ENCODE results near the gene KHDRBS2. TPM values are rescaled to one million over a fixed set of nuclear protein-coding genes. Genes with fewer than 3 reads are reported as not detected.

KHDRBS2 gene
- total RNA-seq, 1 experiment from 2014 or later = not detected

- H3K36me3 ChIP-seq = no peaks in the 10 kb centered on the region
- H3K27ac ChIP-seq = no peak overlapping the region
- H3K9me3 ChIP-seq (replicated peaks) = no peaks in the 10 kb centered on the region
- H3K4me3 ChIP-seq = no peak overlapping the region
- no peak for DNase-seq (ENCODE audit: low read depth in 1 of 2, low spot score in 2 of 2)
- H3K4me1 ChIP-seq (replicated peaks) = no peaks in the 10 kb centered on the region
- H3K27me3 ChIP-seq (replicated peaks) = no peaks in the 10 kb centered on the region
These were observed 13.9 kb downstream of the KHDRBS2 start for GRCh38 chr6:62272114-62272513.

- no peak for DNase-seq (ENCODE audit: low read depth in 1 of 2, low spot score in 2 of 2)
- H3K4me1 ChIP-seq (replicated peaks) = no peaks in the 10 kb centered on the region
- no peak overlapping the region for H3K4me3 ChIP-seq
- H3K9me3 ChIP-seq (replicated peaks) = no peaks in the 10 kb centered on the region
- no peaks in the 10 kb centered on the region for H3K36me3 ChIP-seq
- H3K27me3 ChIP-seq (replicated peaks) = no peaks in the 10 kb centered on the region
- H3K27ac ChIP-seq = no peak overlapping the region
These were observed 20.0 kb downstream of the KHDRBS2 start for GRCh38 chr6:62265906-62266525.

- Histone ChIP-seq H3K27ac (no peak overlapping the region), H3K4me3 (no peak overlapping the region), H3K36me3 (no peaks in the 10 kb centered on the region), H3K4me1 (replicated peaks) (no peaks in the 10 kb centered on the region), H3K27me3 (replicated peaks) (no peaks in the 10 kb centered on the region), H3K9me3 (replicated peaks) (no peaks in the 10 kb centered on the region; the same call in 1 of the 2 replicates)
- no peak for DNase-seq (ENCODE audit: low read depth in 1 of 2, low spot score in 2 of 2)
These were observed 23.7 kb downstream of the KHDRBS2 start for GRCh38 chr6:62262283-62262682.

- no peaks in the 10 kb centered on the region for H3K4me1 ChIP-seq (replicated peaks)
- no peak for DNase-seq (ENCODE audit: low read depth in 1 of 2, low spot score in 2 of 2)
- H3K9me3 ChIP-seq (replicated peaks) = no peaks in the 10 kb centered on the region
- H3K27me3 ChIP-seq (replicated peaks) = no peaks in the 10 kb centered on the region
- no peak overlapping the region for H3K4me3 ChIP-seq
- H3K27ac ChIP-seq = no peak overlapping the region
- H3K36me3 ChIP-seq = no peaks in the 10 kb centered on the region
These were observed 39.9 kb downstream of the KHDRBS2 start for GRCh38 chr6:62246087-62246486.

- no peak overlapping the region for H3K4me3 ChIP-seq
- H3K9me3 ChIP-seq (replicated peaks) = no peaks in the 10 kb centered on the region
- H3K36me3 ChIP-seq = no peaks in the 10 kb centered on the region
- DNase-seq (ENCODE audit: low read depth in 1 of 2, low spot score in 2 of 2) = no peak
- no peaks in the 10 kb centered on the region for H3K4me1 ChIP-seq (replicated peaks)
- no peak overlapping the region for H3K27ac ChIP-seq
- no peaks in the 10 kb centered on the region for H3K27me3 ChIP-seq (replicated peaks)
These were observed 49.2 kb downstream of the KHDRBS2 start for GRCh38 chr6:62236784-62237183.

GRCh38 chr6:62229231-62229630, 56.8 kb downstream of the KHDRBS2 start:
- no peak overlapping the region for H3K4me3 ChIP-seq
- H3K4me1 ChIP-seq (replicated peaks) = no peaks in the 10 kb centered on the region
- no peaks in the 10 kb centered on the region; the same call in none of the 2 replicates for H3K9me3 ChIP-seq (replicated peaks)

GRCh38 chr6:62217866-62218265, 68.2 kb downstream of the KHDRBS2 start:
- Histone ChIP-seq H3K27me3 (replicated peaks) (no peaks in the 10 kb centered on the region), H3K4me1 (replicated peaks) (no peaks in the 10 kb centered on the region), H3K9me3 (replicated peaks) (no peaks in the 10 kb centered on the region), H3K27ac (no peak overlapping the region), H3K36me3 (no peaks in the 10 kb centered on the region), H3K4me3 (no peak overlapping the region)
- DNase-seq (ENCODE audit: low read depth in 1 of 2, low spot score in 2 of 2) = no peak

More at GRCh38 chr6:62229231-62229630, 56.8 kb downstream of the KHDRBS2 start:
- DNase-seq (ENCODE audit: low read depth in 1 of 2, low spot score in 2 of 2) = no peak
- Histone ChIP-seq H3K27ac (no peak overlapping the region), H3K36me3 (no peaks in the 10 kb centered on the region), H3K27me3 (replicated peaks) (no peaks in the 10 kb centered on the region)

- H3K4me1 ChIP-seq (replicated peaks) = no peaks in the 10 kb centered on the region
- DNase-seq (ENCODE audit: low read depth in 1 of 2, low spot score in 2 of 2) = no peak
- H3K36me3 ChIP-seq = no peaks in the 10 kb centered on the region
- no peaks in the 10 kb centered on the region for H3K9me3 ChIP-seq (replicated peaks)
- no peak overlapping the region for H3K27ac ChIP-seq
- H3K4me3 ChIP-seq = no peak overlapping the region
- H3K27me3 ChIP-seq (replicated peaks) = no peaks in the 10 kb centered on the region
These were observed 83.9 kb downstream of the KHDRBS2 start for GRCh38 chr6:62202078-62202477.

- Histone ChIP-seq H3K36me3 (no peaks in the 10 kb centered on the region), H3K27me3 (replicated peaks) (no peaks in the 10 kb centered on the region), H3K9me3 (replicated peaks) (no peaks in the 10 kb centered on the region), H3K4me1 (replicated peaks) (no peaks in the 10 kb centered on the region), H3K27ac (no peak overlapping the region), H3K4me3 (no peak overlapping the region)
- DNase-seq (ENCODE audit: low read depth in 1 of 2, low spot score in 2 of 2) = no peak
These were observed 93.4 kb downstream of the KHDRBS2 start for GRCh38 chr6:62192593-62192992.

- Histone ChIP-seq H3K4me3 (no peak overlapping the region), H3K9me3 (replicated peaks) (no peaks in the 10 kb centered on the region), H3K36me3 (no peaks in the 10 kb centered on the region), H3K27me3 (replicated peaks) (no peaks in the 10 kb centered on the region), H3K4me1 (replicated peaks) (no peaks in the 10 kb centered on the region), H3K27ac (no peak overlapping the region)
- no peak for DNase-seq (ENCODE audit: low read depth in 1 of 2, low spot score in 2 of 2)
These were observed 110.8 kb downstream of the KHDRBS2 start for GRCh38 chr6:62175195-62175594.

- H3K9me3 ChIP-seq (replicated peaks) = no peaks in the 10 kb centered on the region
- H3K27ac ChIP-seq = no peak overlapping the region
- no peaks in the 10 kb centered on the region for H3K36me3 ChIP-seq
- H3K4me3 ChIP-seq = no peak overlapping the region
- DNase-seq (ENCODE audit: low read depth in 1 of 2, low spot score in 2 of 2) = no peak
- no peaks in the 10 kb centered on the region for H3K4me1 ChIP-seq (replicated peaks)
- no peaks in the 10 kb centered on the region for H3K27me3 ChIP-seq (replicated peaks)
These were observed 111.5 kb downstream of the KHDRBS2 start for GRCh38 chr6:62174548-62174947.

GRCh38 chr6:62167736-62168135, 118.3 kb downstream of the KHDRBS2 start:
- Histone ChIP-seq H3K9me3 (replicated peaks) (no peaks in the 10 kb centered on the region), H3K36me3 (no peaks in the 10 kb centered on the region), H3K4me1 (replicated peaks) (no peaks in the 10 kb centered on the region), H3K27me3 (replicated peaks) (no peaks in the 10 kb centered on the region), H3K27ac (no peak overlapping the region), H3K4me3 (no peak overlapping the region)
- DNase-seq (ENCODE audit: low read depth in 1 of 2, low spot score in 2 of 2) = no peak

- no peak overlapping the region for H3K27ac ChIP-seq
- no peaks in the 10 kb centered on the region for H3K36me3 ChIP-seq
- H3K27me3 ChIP-seq (replicated peaks) = no peaks in the 10 kb centered on the region
- no peaks in the 10 kb centered on the region for H3K4me1 ChIP-seq (replicated peaks)
- no peaks in the 10 kb centered on the region for H3K9me3 ChIP-seq (replicated peaks)
- no peak for DNase-seq (ENCODE audit: low read depth in 1 of 2, low spot score in 2 of 2)
- H3K4me3 ChIP-seq = no peak overlapping the region
These were observed 123.2 kb downstream of the KHDRBS2 start for GRCh38 chr6:62162858-62163257.

- no peaks in the 10 kb centered on the region for H3K4me1 ChIP-seq (replicated peaks)
- no peak overlapping the region for H3K27ac ChIP-seq
- no peaks in the 10 kb centered on the region for H3K9me3 ChIP-seq (replicated peaks)
- H3K27me3 ChIP-seq (replicated peaks) = no peaks in the 10 kb centered on the region
- H3K36me3 ChIP-seq = no peaks in the 10 kb centered on the region
- H3K4me3 ChIP-seq = no peak overlapping the region
- DNase-seq (ENCODE audit: low read depth in 1 of 2, low spot score in 2 of 2) = no peak
These were observed 133.2 kb downstream of the KHDRBS2 start for GRCh38 chr6:62152796-62153195.

- Histone ChIP-seq H3K4me1 (replicated peaks) (no peaks in the 10 kb centered on the region), H3K27ac (no peak overlapping the region), H3K27me3 (replicated peaks) (no peaks in the 10 kb centered on the region), H3K36me3 (no peaks in the 10 kb centered on the region), H3K4me3 (no peak overlapping the region), H3K9me3 (replicated peaks) (no peaks in the 10 kb centered on the region)
- DNase-seq (ENCODE audit: low read depth in 1 of 2, low spot score in 2 of 2) = peak in 1 of 2 experiments; percentile 2
These were observed 135.9 kb downstream of the KHDRBS2 start for GRCh38 chr6:62150048-62150663.

Data from SJSA1 (cell line).